Mesenchymal stem cell (in vitro differentiated cells and primary cell): Measurements from ENCODE around the gene COL23A1.

ENCODE experiments used
- DNase-seq: peaks from one replicate; pipeline ENCODE4 v3.0.0-alpha.2; 2013
- H2AFZ ChIP-seq: one replicate; pipeline ENCODE4 v1.6.1; 2013; ENCODE audit warnings: low read depth, mild to moderate bottlenecking, control low read depth, inconsistent platforms, low read length, moderate library complexity
- H2AK5ac ChIP-seq: 2 replicates; pipeline ENCODE4 v1.6.1; 2013; ENCODE audit warnings: low read length, moderate library complexity, mild to moderate bottlenecking, inconsistent platforms; ENCODE audit not compliant: severe bottlenecking
- H2BK120ac ChIP-seq: one replicate; pipeline ENCODE4 v1.6.1; 2013; ENCODE audit warnings: low read depth, mild to moderate bottlenecking, inconsistent platforms, low read length, moderate library complexity
- H2BK12ac ChIP-seq, 2 experiments: one replicate each; pipeline ENCODE4 v1.6.1; 2013; ENCODE audit warnings: inconsistent platforms in 2 of 2, low read length in 2 of 2, mild to moderate bottlenecking in 2 of 2, moderate library complexity in 2 of 2, control low read depth in 1 of 2
- H2BK15ac ChIP-seq: one replicate; pipeline ENCODE4 v1.6.1; 2013; ENCODE audit warnings: mild to moderate bottlenecking, low read depth, inconsistent platforms; ENCODE audit not compliant: poor library complexity, severe bottlenecking
- H2BK5ac ChIP-seq: 2 replicates; pipeline ENCODE4 v1.6.1; 2013; ENCODE audit warnings: low read depth, mild to moderate bottlenecking, low read length, control low read depth, inconsistent platforms; ENCODE audit not compliant: poor library complexity, severe bottlenecking
- H3K14ac ChIP-seq, 2 experiments: one replicate each; pipeline ENCODE4 v1.6.1; 2013; ENCODE audit warnings: inconsistent platforms in 2 of 2, low read length in 2 of 2, control low read depth in 1 of 2, mild to moderate bottlenecking in 1 of 2, moderate library complexity in 1 of 2
- H3K18ac ChIP-seq, 2 experiments: one replicate each; pipeline ENCODE4 v1.6.1; 2013; ENCODE audit warnings: inconsistent platforms in 2 of 2, low read length in 2 of 2, control low read depth in 1 of 2, low read depth in 1 of 2, mild to moderate bottlenecking in 1 of 2
- H3K23ac ChIP-seq, 2 experiments: one replicate each; pipeline ENCODE4 v1.6.1; 2013; ENCODE audit warnings: inconsistent platforms in 2 of 2, low read length in 2 of 2, mild to moderate bottlenecking in 2 of 2, moderate library complexity in 2 of 2, control low read depth in 1 of 2
- H3K27ac ChIP-seq: 2 replicates; pipeline ENCODE4 v1.5.1; 2013; ENCODE audit warnings: mild to moderate bottlenecking, moderate library complexity, low read length, control low read depth, inconsistent platforms; ENCODE audit not compliant: poor library complexity, severe bottlenecking
- H3K27me3 ChIP-seq, 2 experiments: 2 replicates each; pipeline versions ENCODE4 v1.6.1 to v1.7.0; 2013; ENCODE audit warnings: low read length in 2 of 2, mild to moderate bottlenecking in 2 of 2, moderate library complexity in 2 of 2, control low read depth in 1 of 2, inconsistent platforms in 1 of 2; ENCODE audit not compliant: control insufficient read depth in 1 of 2, insufficient read depth in 1 of 2
- H3K36me3 ChIP-seq, 2 experiments: 2 replicates each; pipeline versions ENCODE4 v1.6.1 to v1.7.0; 2013; ENCODE audit warnings: low read length in 2 of 2, control low read depth in 1 of 2, inconsistent platforms in 1 of 2, low read depth in 1 of 2, mild to moderate bottlenecking in 1 of 2; ENCODE audit not compliant: insufficient read depth in 2 of 2, control insufficient read depth in 1 of 2
- H3K4ac ChIP-seq, 2 experiments: one replicate each; pipeline ENCODE4 v1.6.1; 2013; ENCODE audit warnings: inconsistent platforms in 2 of 2, low read length in 2 of 2, mild to moderate bottlenecking in 2 of 2, moderate library complexity in 2 of 2, control low read depth in 1 of 2, low read depth in 1 of 2
- H3K4me1 ChIP-seq: 2 replicates; pipeline ENCODE4 v1.6.1; 2013; ENCODE audit warnings: low read depth, low read length, control low read depth; ENCODE audit not compliant: control insufficient read depth, insufficient read depth
- H3K4me2 ChIP-seq: 2 replicates; pipeline ENCODE4 v1.6.1; 2013; ENCODE audit warnings: low read length, mild to moderate bottlenecking, inconsistent platforms; ENCODE audit not compliant: poor library complexity, severe bottlenecking
- H3K4me3 ChIP-seq, 2 experiments: 2 replicates each; pipeline versions ENCODE4 v1.5.1 to v1.7.0; 2013; ENCODE audit warnings: low read length in 2 of 2, mild to moderate bottlenecking in 2 of 2, control low read depth in 1 of 2, low read depth in 1 of 2; ENCODE audit not compliant: insufficient read depth in 1 of 2
- H3K79me1 ChIP-seq: replicated peaks from 2 replicates; pipeline ENCODE4 v1.6.1; 2013; ENCODE audit warnings: mild to moderate bottlenecking, control low read depth, low read length, inconsistent platforms; ENCODE audit not compliant: poor library complexity, severe bottlenecking
- H3K9ac ChIP-seq: 2 replicates; pipeline ENCODE4 v1.7.0; 2013; ENCODE audit warnings: mild to moderate bottlenecking, low read length, moderate library complexity
- H3K9me3 ChIP-seq: 2 replicates; pipeline ENCODE4 v1.7.0; 2013; ENCODE audit warnings: mild to moderate bottlenecking, low read length; ENCODE audit not compliant: control insufficient read depth
- H4K8ac ChIP-seq: one replicate; pipeline ENCODE4 v1.6.1; 2013; ENCODE audit warnings: inconsistent platforms, mild to moderate bottlenecking, low read length, moderate library complexity
- H4K91ac ChIP-seq: one replicate; pipeline ENCODE4 v1.6.1; 2013; ENCODE audit warnings: mild to moderate bottlenecking, low read length, inconsistent platforms
- WGBS: methylation state at CpG from one replicate; pipeline ENCODE4 v1.1.7; 2013; ENCODE audit warnings: mixed read lengths; 5-methylcytosine and 5-hydroxymethylcytosine counted together

COL23A1 gene

DNA sequence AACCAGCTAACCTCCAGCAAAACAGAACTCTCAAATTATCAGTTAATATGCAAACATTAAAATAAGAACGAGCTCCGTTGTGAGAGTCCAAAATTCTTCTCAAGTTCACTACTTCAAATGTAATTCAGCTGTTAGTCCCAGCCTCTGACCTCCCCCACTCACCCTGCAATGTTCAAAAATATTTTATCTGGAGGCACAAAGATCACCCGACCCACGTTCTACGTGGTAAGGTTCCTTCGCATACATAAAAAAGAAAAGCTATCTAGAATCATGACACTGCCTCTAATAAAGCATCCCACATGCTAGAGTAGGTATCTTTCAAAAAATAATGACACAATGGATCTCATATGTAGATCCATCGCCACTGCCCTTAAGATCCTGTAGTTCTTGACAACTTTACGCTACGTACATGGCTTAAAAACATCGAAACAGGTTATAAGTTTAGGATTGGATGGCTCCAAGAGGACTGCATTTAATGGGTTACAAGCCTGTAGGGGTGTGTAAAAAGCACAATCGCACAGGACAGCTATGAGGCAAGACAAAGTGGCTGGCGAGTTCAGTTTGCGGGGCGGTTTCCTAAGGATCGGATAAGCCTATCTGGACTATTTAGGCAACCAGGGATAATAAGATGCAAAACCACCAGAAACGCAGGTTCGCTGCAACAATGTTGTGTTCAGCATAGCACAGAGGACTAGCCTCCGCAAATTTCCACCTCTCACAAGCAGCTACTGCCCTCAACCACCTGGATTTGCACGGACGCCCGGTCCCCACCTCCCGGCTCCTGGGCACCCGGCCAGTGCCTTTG, 35.7 kb upstream of the COL23A1 start:
- Histone ChIP-seq H3K9me3 (no peaks in the 10 kb centered on the region), H2BK5ac (peak overlapping the region; percentile 5), H3K79me1 (peaks cover 1% of the 10 kb centered on the region), H2BK15ac (no peak overlapping the region), H2AK5ac (no peak overlapping the region), H2AFZ (peak overlapping the region; percentile 53), H3K4me1 (peaks cover 2% of the 10 kb centered on the region), H3K4ac (peak overlapping the region; percentile 87 to 97), H4K91ac (peak overlapping the region; percentile 14), H3K36me3 (peaks cover 0 to 24% of the 10 kb centered on the region in 2 experiments), H3K14ac (peak overlapping the region in 1 of 2 experiments; percentile 86), H3K23ac (peak overlapping the region in 1 of 2 experiments; percentile 99), H4K8ac (no peak overlapping the region), H2BK120ac (peak overlapping the region; percentile 43), H3K4me3 (peak overlapping the region; percentile 91 to 95), H3K27ac (peak overlapping the region; percentile 83), H3K18ac (peak overlapping the region; percentile 95 to 99), H3K4me2 (peak overlapping the region; percentile 97), H2BK12ac (peak overlapping the region in 1 of 2 experiments; percentile 52), H3K9ac (peak overlapping the region; percentile 99), H3K27me3 (peaks cover 0 to 5% of the 10 kb centered on the region in 2 experiments)
- under 1% methylated on average over 23 of the region's 23 CpGs for WGBS
- DNase-seq = peak; percentile 73

DNA sequence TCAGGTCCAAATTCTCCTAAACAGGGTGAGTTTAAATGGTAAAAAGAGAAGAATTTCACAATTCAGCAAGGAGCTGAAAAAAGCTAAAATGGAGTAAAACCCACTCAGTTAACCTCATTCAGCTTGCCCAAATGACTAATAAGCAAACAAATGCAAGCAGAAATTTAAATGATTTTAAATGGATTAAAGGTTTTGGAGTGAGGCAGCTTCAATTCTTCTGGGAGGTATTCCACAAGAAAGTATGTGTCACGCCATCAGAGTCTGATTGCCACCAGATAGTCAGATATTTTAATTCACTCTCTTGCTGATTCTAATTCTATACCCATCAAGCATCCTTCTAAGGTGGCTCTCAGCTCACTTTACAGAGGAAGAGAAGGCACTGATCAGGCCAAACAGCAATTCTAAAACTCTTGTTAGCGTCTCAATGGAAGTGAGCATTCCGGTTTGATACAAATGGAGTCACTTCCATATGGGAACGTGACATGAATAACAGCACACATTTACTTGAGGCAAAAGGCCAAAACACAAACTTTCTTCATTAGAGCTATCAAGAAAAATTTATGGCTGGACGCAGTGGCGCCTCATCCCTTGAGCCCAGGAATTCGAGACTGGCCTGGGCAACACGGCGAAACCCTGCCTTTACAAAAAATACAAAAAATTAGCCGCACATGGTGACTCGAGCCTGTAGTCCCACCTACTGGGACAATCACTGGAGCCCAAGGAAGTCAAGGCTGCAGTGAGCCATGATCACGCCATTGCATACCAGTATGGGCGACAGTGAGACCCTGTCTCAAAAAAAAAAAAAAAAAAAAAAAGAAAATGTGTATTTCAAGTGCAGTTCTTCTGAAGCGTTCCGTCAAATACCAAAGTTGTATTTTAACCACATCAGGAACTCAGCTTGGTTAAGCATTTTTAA, 34.7 kb upstream of the COL23A1 start:
- H3K14ac ChIP-seq = no peak overlapping the region
- no peak overlapping the region for H3K4ac ChIP-seq
- peak overlapping the region; percentile 30 to 91 for H3K4me3 ChIP-seq
- peaks cover under 1 to 33% of the 10 kb centered on the region in 2 experiments for H3K36me3 ChIP-seq
- no peak overlapping the region for H2BK15ac ChIP-seq
- H3K18ac ChIP-seq = no peak overlapping the region
- H4K91ac ChIP-seq = no peak overlapping the region
- no peak overlapping the region for H2AK5ac ChIP-seq
- no peak overlapping the region for H3K23ac ChIP-seq
- H2BK5ac ChIP-seq = no peak overlapping the region
- no peak overlapping the region for H3K27ac ChIP-seq
- no peak overlapping the region for H4K8ac ChIP-seq
- no peaks in the 10 kb centered on the region for H3K9me3 ChIP-seq
- H3K4me2 ChIP-seq = peak overlapping the region; percentile 97
- no peak overlapping the region for H2AFZ ChIP-seq
- H3K4me1 ChIP-seq = peaks cover 2% of the 10 kb centered on the region
- no peak overlapping the region for H2BK12ac ChIP-seq
- H3K9ac ChIP-seq = peak overlapping the region; percentile 99
- no peak overlapping the region for H2BK120ac ChIP-seq
- 32% methylated on average over 15 of the region's 15 CpGs for WGBS
- peak; percentile 39 for DNase-seq
- no peaks in the 10 kb centered on the region for H3K27me3 ChIP-seq
- H3K79me1 ChIP-seq = peaks cover 4% of the 10 kb centered on the region

DNA sequence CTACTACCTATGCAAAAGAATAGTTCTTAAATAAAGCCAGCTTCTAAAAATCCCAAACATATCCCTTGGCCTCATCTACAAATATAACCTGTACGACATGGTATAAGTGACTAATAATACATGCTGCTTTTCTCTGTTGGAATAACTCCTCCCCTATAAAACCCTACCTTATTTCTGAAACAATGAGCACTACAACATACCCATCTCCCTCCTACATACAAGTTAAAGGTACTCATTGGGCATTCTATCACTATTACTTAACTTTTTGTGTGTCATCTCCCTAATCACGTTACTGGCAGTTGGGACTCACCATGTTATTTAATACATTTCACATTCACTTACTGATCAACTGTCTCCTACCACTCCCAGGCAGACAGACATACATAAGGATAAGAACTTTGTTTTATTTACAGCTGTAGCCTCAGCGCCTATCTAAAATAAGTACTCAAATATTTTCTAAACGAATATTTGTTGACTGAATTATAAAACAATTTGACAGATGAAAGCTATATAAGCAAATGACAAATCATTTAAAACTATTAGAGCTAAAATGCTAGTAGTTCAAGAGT, 32.6 kb upstream of the COL23A1 start:
- Histone ChIP-seq H2BK120ac (no peak overlapping the region), H3K9ac (no peak overlapping the region), H3K36me3 (peaks cover 4 to 55% of the 10 kb centered on the region in 2 experiments), H2BK5ac (no peak overlapping the region), H3K27me3 (no peaks in the 10 kb centered on the region), H3K79me1 (peaks cover 8% of the 10 kb centered on the region), H3K18ac (no peak overlapping the region), H3K9me3 (no peaks in the 10 kb centered on the region), H3K4me2 (no peak overlapping the region), H2AFZ (no peak overlapping the region), H2BK12ac (no peak overlapping the region), H3K14ac (no peak overlapping the region), H2BK15ac (no peak overlapping the region), H3K4me1 (peaks cover 2% of the 10 kb centered on the region), H4K8ac (no peak overlapping the region), H3K27ac (no peak overlapping the region), H4K91ac (no peak overlapping the region), H2AK5ac (no peak overlapping the region), H3K4me3 (no peak overlapping the region), H3K4ac (no peak overlapping the region), H3K23ac (no peak overlapping the region)
- 98% methylated on average over 2 of the region's 4 CpGs for WGBS
- no peak for DNase-seq
